Endodermal cell (in vitro differentiated cells): ENCODE results near the gene ABCF3. TPM values are rescaled to one million over a fixed set of nuclear protein-coding genes. Genes with fewer than 3 reads are reported as not detected.
A peak's percentile ranks its signal among the peaks of the same experiment; 100 is the strongest.

ENCODE experiments used
- DNase-seq: peaks from one replicate; pipeline ENCODE4 v3.0.0-alpha.2; 2017
- H3K27ac ChIP-seq: 2 replicates; pipeline ENCODE4 v1.5.1; 2013; ENCODE audit warnings: mild to moderate bottlenecking, low read depth, low read length, moderate library complexity
- H3K27me3 ChIP-seq: 2 replicates; pipeline ENCODE4 v1.6.1; 2013; ENCODE audit warnings: mild to moderate bottlenecking, low read length, moderate library complexity; ENCODE audit not compliant: insufficient read depth, control insufficient read depth, poor library complexity, severe bottlenecking
- H3K36me3 ChIP-seq: 2 replicates; pipeline ENCODE4 v1.7.0; 2013; ENCODE audit warnings: mild to moderate bottlenecking, low read length, moderate library complexity; ENCODE audit not compliant: control insufficient read depth, insufficient read depth
- H3K4me1 ChIP-seq: one replicate; pipeline ENCODE4 v1.7.0; 2013; ENCODE audit warnings: low read length; ENCODE audit not compliant: control insufficient read depth, insufficient read depth
- H3K4me3 ChIP-seq: 2 replicates; pipeline ENCODE4 v1.5.1; 2013; ENCODE audit warnings: mild to moderate bottlenecking, low read length, moderate library complexity
- H3K9ac ChIP-seq: 2 replicates; pipeline ENCODE4 v1.6.1; 2013; ENCODE audit warnings: mild to moderate bottlenecking, low read length, moderate library complexity; ENCODE audit not compliant: poor library complexity, severe bottlenecking; ENCODE audit errors: extremely low read depth
- H3K9me3 ChIP-seq: 2 replicates; pipeline ENCODE4 v1.6.1; 2013; ENCODE audit warnings: mild to moderate bottlenecking, low read length, moderate library complexity; ENCODE audit not compliant: control insufficient read depth
- H3K27ac Mint-ChIP-seq: 2 replicates; pipeline ENCODE4 v1.8.0; 2020; ENCODE audit warnings: mixed read lengths
- H3K27me3 Mint-ChIP-seq: 2 replicates; pipeline ENCODE4 v1.8.0; 2021; ENCODE audit warnings: mild to moderate bottlenecking, mixed read lengths; ENCODE audit not compliant: insufficient read depth
- H3K36me3 Mint-ChIP-seq: 2 replicates; pipeline ENCODE4 v1.8.0; 2020; ENCODE audit warnings: low read depth, mixed read lengths
- H3K4me1 Mint-ChIP-seq: 2 replicates; pipeline ENCODE4 v1.8.0; 2020; ENCODE audit warnings: mixed read lengths
- H3K4me3 Mint-ChIP-seq: 2 replicates; pipeline ENCODE4 v1.8.0; 2020; ENCODE audit warnings: mild to moderate bottlenecking, moderate library complexity, mixed read lengths
- H3K9me3 Mint-ChIP-seq: 2 replicates; pipeline ENCODE4 v1.8.0; 2020; ENCODE audit warnings: mild to moderate bottlenecking, mixed read lengths
- CTCF ChIP-seq: fragments of 200-600 bp; sonication (generic); conservative IDR thresholded peaks from 2 replicates; pipeline ENCODE4 v1.5.0; 2021; ENCODE audit warnings: antibody characterized with exemption, mild to moderate bottlenecking
- WGBS, 2 experiments: methylation state at CpG; one replicate each; pipeline versions ENCODE4 v1.1.5 to v1.1.7; 2013; ENCODE audit warnings: missing lambda C conversion rate in 2 of 2, mixed read lengths in 1 of 2; ENCODE audit not compliant: insufficient coverage in 1 of 2, insufficient read length in 1 of 2; 5-methylcytosine and 5-hydroxymethylcytosine counted together
- total RNA-seq, 2 donors: library from RNA; stranded (reverse); fragmentation: NEBNext Ultra II Directional in 1 of 2; extraction: Animal tissue kit (Norgen Biotek cat#: 25700) in 1 of 2; gene quantifications; 2 replicates in 1 of 2; 3 replicates in 1 of 2; pipeline ENCODE4 v1.2.1, GENCODE V29; 2021

ABCF3 gene
- total RNA-seq, 2 donors from 2014 or later = 57.6 to 57.8 TPM

GRCh38 chr3:184234671-184235380 lies 48.8 kb downstream of the ABCF3 start:
- TF ChIP-seq CTCF = no peak
- Mint-ChIP-seq H3K4me1 (peaks cover 9% of the 10 kb centered on the region), H3K27ac (no peak overlapping the region), H3K9me3 (no peaks in the 10 kb centered on the region), H3K27me3 (peaks cover 71% of the 10 kb centered on the region), H3K4me3 (no peak overlapping the region), H3K36me3 (no peaks in the 10 kb centered on the region)
- H3K27ac ChIP-seq = no peak overlapping the region
- H3K9ac ChIP-seq = no peak overlapping the region
- DNase-seq = peak; percentile 33
- peaks cover 3% of the 10 kb centered on the region for H3K4me1 ChIP-seq
- no peaks in the 10 kb centered on the region for H3K36me3 ChIP-seq
- WGBS, 2 experiments = 87 to 92% methylated on average over 14 to 19 of the region's 19 CpGs
- H3K9me3 ChIP-seq = no peaks in the 10 kb centered on the region
- H3K4me3 ChIP-seq = no peak overlapping the region
- H3K27me3 ChIP-seq = peaks cover 66% of the 10 kb centered on the region

- Mint-ChIP-seq H3K9me3 (no peaks in the 10 kb centered on the region), H3K4me1 (peaks cover 9% of the 10 kb centered on the region), H3K36me3 (no peaks in the 10 kb centered on the region), H3K27me3 (peaks cover 69% of the 10 kb centered on the region), H3K27ac (no peak overlapping the region), H3K4me3 (no peak overlapping the region)
- no peak overlapping the region for H3K9ac ChIP-seq
- H3K4me1 ChIP-seq = peaks cover 3% of the 10 kb centered on the region
- TF ChIP-seq CTCF = no peak
- H3K27ac ChIP-seq = no peak overlapping the region
- peak; percentile 35 for DNase-seq
- no peaks in the 10 kb centered on the region for H3K36me3 ChIP-seq
- 95% methylated on average over 4 of the region's 4 CpGs; no CpG with 5 or more reads in 1 of the 2 experiments for WGBS, 2 experiments
- peaks cover 61% of the 10 kb centered on the region for H3K27me3 ChIP-seq
- no peaks in the 10 kb centered on the region for H3K9me3 ChIP-seq
- H3K4me3 ChIP-seq = no peak overlapping the region
Observed at GRCh38 chr3:184235381-184236032, 49.5 kb downstream of the ABCF3 start.

- H3K27ac Mint-ChIP-seq = no peak overlapping the region
- peaks cover 8% of the 10 kb centered on the region for H3K4me1 Mint-ChIP-seq
- no peaks in the 10 kb centered on the region for H3K36me3 Mint-ChIP-seq
- H3K36me3 ChIP-seq = no peaks in the 10 kb centered on the region
- H3K4me3 ChIP-seq = no peak overlapping the region
- H3K9me3 Mint-ChIP-seq = no peaks in the 10 kb centered on the region
- H3K27me3 Mint-ChIP-seq = peaks cover 70% of the 10 kb centered on the region
- no peaks in the 10 kb centered on the region for H3K9me3 ChIP-seq
- no peak for TF ChIP-seq CTCF
- DNase-seq = peak; percentile 82
- H3K4me3 Mint-ChIP-seq = no peak overlapping the region
- peaks cover 3% of the 10 kb centered on the region for H3K4me1 ChIP-seq
- no peak overlapping the region for H3K27ac ChIP-seq
- H3K9ac ChIP-seq = no peak overlapping the region
- 43 to 72% methylated on average over 5 to 14 of the region's 14 CpGs for WGBS, 2 experiments
- H3K27me3 ChIP-seq = peaks cover 56% of the 10 kb centered on the region
Observed at GRCh38 chr3:184236033-184236410, 50.0 kb downstream of the ABCF3 start.
